HEK293 (cell line): ENCODE data around the gene CXorf66.
"Not testable (repeated sequence)": the region's sequence is repeated elsewhere in the genome, so short reads cannot be mapped to it uniquely, and the experiment has no call there.

Experiments
- CTCF ChIA-PET: fragments of 350-600 bp; formaldehyde crosslinking; extraction: SDS; loops from one replicate; lab custom pipeline; 2021; ENCODE audit warnings: antibody characterized with exemption; lab: Yijun Ruan, JAX
- POLR2A ChIA-PET: fragments of 300-600 bp; formaldehyde crosslinking; extraction: SDS; loops from one replicate; lab custom pipeline; 2020; ENCODE audit warnings: antibody characterized with exemption, inconsistent platforms; lab: Yijun Ruan, JAX
- H3K27ac ChIP-seq: fragments of 200-500 bp; sonication (Bioruptor generic); 2 replicates; pipeline ENCODE4 v1.5.1; 2014; ENCODE audit warnings: low read depth, low read length, control low read depth, inconsistent platforms; ENCODE audit errors: extremely low read depth
- H3K36me3 ChIP-seq, 2 experiments: fragments of 200-500 bp in 1 of 2; sonication (Bioruptor generic) in 1 of 2; 1 replicate in 1 of 2; 2 replicates in 1 of 2; pipeline ENCODE4 v1.5.1; 2014 to 2017; ENCODE audit warnings: inconsistent platforms in 2 of 2, low read length in 2 of 2; ENCODE audit not compliant: control insufficient read depth in 2 of 2, insufficient read depth in 1 of 2
- H3K4me1 ChIP-seq: fragments of 200-500 bp; sonication (Bioruptor generic); 2 replicates; pipeline ENCODE4 v1.5.1; 2014; ENCODE audit warnings: mild to moderate bottlenecking, low read length, inconsistent platforms; ENCODE audit not compliant: control insufficient read depth, insufficient read depth
- H3K4me3 ChIP-seq: 2 replicates; pipeline ENCODE4 v1.5.1; 2011; ENCODE audit warnings: low read depth, mild to moderate bottlenecking, control low read depth, low read length, moderate library complexity
- H3K9me3 ChIP-seq: fragments of 200-500 bp; sonication (Bioruptor generic); 2 replicates; pipeline ENCODE4 v1.5.1; 2014; ENCODE audit warnings: low read depth, low read length, inconsistent platforms; ENCODE audit not compliant: control insufficient read depth, insufficient read depth
- INSM2 ChIP-seq: fragments of 450-650 bp; formaldehyde crosslinking; IDR thresholded peaks from 2 replicates; pipeline ENCODE4 v1.5.1; 2016; ENCODE audit warnings: missing biosample characterization, missing genetic modification characterization
- PRDM1 ChIP-seq: fragments of 450-650 bp; formaldehyde crosslinking; IDR thresholded peaks from 2 replicates; pipeline ENCODE4; 2016; ENCODE audit warnings: missing biosample characterization, missing genetic modification characterization
- PRDM10 ChIP-seq: fragments of 450-650 bp; formaldehyde crosslinking; IDR thresholded peaks from 2 replicates; pipeline ENCODE4 v1.5.1; 2016; ENCODE audit warnings: missing biosample characterization, missing genetic modification characterization
- YY1 ChIP-seq: fragments of 450-650 bp; formaldehyde crosslinking; IDR thresholded peaks from 2 replicates; pipeline ENCODE4 v1.5.1; 2018; ENCODE audit warnings: missing biosample characterization, missing genetic modification characterization
- ZBTB17 ChIP-seq: fragments of 450-650 bp; formaldehyde crosslinking; IDR thresholded peaks from 2 replicates; pipeline ENCODE4 v1.5.1; 2016; ENCODE audit warnings: missing biosample characterization, missing genetic modification characterization
- ZBTB21 ChIP-seq: fragments of 450-650 bp; formaldehyde crosslinking; IDR thresholded peaks from 2 replicates; pipeline ENCODE4 v1.5.1; 2017; ENCODE audit warnings: missing biosample characterization, missing genetic modification characterization
- ZBTB6 ChIP-seq: fragments of 450-650 bp; formaldehyde crosslinking; IDR thresholded peaks from 2 replicates; pipeline ENCODE4 v1.5.1; 2017; ENCODE audit warnings: missing biosample characterization, missing genetic modification characterization
- ZFP37 ChIP-seq: fragments of 450-650 bp; formaldehyde crosslinking; IDR thresholded peaks from 2 replicates; pipeline ENCODE4 v1.5.1; 2016; ENCODE audit warnings: missing biosample characterization, missing genetic modification characterization
- ZFP69B ChIP-seq: fragments of 450-650 bp; formaldehyde crosslinking; IDR thresholded peaks from 2 replicates; pipeline ENCODE4 v1.5.1; 2016; ENCODE audit warnings: missing biosample characterization, missing genetic modification characterization
- ZNF10 ChIP-seq: fragments of 450-650 bp; formaldehyde crosslinking; IDR thresholded peaks from 2 replicates; pipeline ENCODE4 v1.5.1; 2017; ENCODE audit warnings: missing biosample characterization, missing genetic modification characterization
- ZNF26 ChIP-seq: fragments of 450-650 bp; formaldehyde crosslinking; IDR thresholded peaks from 2 replicates; pipeline ENCODE4 v1.5.1; 2016; ENCODE audit warnings: missing biosample characterization, missing genetic modification characterization
- ZNF354C ChIP-seq: fragments of 450-650 bp; formaldehyde crosslinking; IDR thresholded peaks from 2 replicates; pipeline ENCODE4 v1.5.1; 2016; ENCODE audit warnings: missing biosample characterization, missing genetic modification characterization, low read depth, borderline replicate concordance
- ZNF426 ChIP-seq: fragments of 450-650 bp; formaldehyde crosslinking; IDR thresholded peaks from 2 replicates; pipeline ENCODE4 v1.5.1; 2017; ENCODE audit warnings: missing biosample characterization, missing genetic modification characterization, mild to moderate bottlenecking, inconsistent platforms, moderate library complexity
- ZNF529 ChIP-seq: fragments of 450-650 bp; formaldehyde crosslinking; IDR thresholded peaks from 2 replicates; pipeline ENCODE4 v1.5.1; 2017; ENCODE audit warnings: missing genetic modification characterization, missing biosample characterization; ENCODE audit not compliant: insufficient replicate concordance
- ZNF555 ChIP-seq: fragments of 450-650 bp; formaldehyde crosslinking; conservative IDR thresholded peaks from 2 replicates; pipeline ENCODE4 v1.5.1; 2017; ENCODE audit warnings: missing biosample characterization, mild to moderate bottlenecking, missing genetic modification characterization, inconsistent platforms
- ZNF777 ChIP-seq: fragments of 450-650 bp; formaldehyde crosslinking; IDR thresholded peaks from 2 replicates; pipeline ENCODE4 v1.5.1; 2017; ENCODE audit warnings: missing biosample characterization, missing genetic modification characterization, borderline replicate concordance

The CXorf66 gene

GRCh38 chrX:139921142-139921541 lies 44.2 kb downstream of the CXorf66 start:
- H3K4me3 ChIP-seq: not testable (repeated sequence)
- TF ChIP-seq PRDM10: peak; percentile 33
- TF ChIP-seq, all 188 proteins: peak for 1; not testable (repeated sequence) for 187
- POLR2A ChIA-PET, CTCF ChIA-PET, H3K9me3 ChIP-seq, H3K27ac ChIP-seq, H3K36me3 ChIP-seq: not testable (repeated sequence)
- peaks cover 11% of the 10 kb centered on the region for H3K4me1 ChIP-seq

- Histone ChIP-seq H3K9me3 (no peaks in the 10 kb centered on the region), H3K27ac (no peak overlapping the region), H3K36me3 (no peaks in the 10 kb centered on the region), H3K4me3 (no peak overlapping the region), H3K4me1 (peaks cover 6% of the 10 kb centered on the region; the same call in 1 of the 2 replicates)
- ChIA-PET POLR2A (interaction anchor here (0.7 kb wide), 1 partner anchor 95 kb away, joined by 4 read pairs; no protein-coding TSS in a partner anchor), CTCF (interaction anchor here (1.0 kb wide), 1 partner anchor 46 kb away, joined by 8 read pairs; no protein-coding TSS in a partner anchor)
- TF ChIP-seq ZNF555 (tag by site-specific recombination) (0 out of 2 replicates have a peak, but pooled peaks have one; percentile 2), PRDM1 (0 out of 2 replicates have a peak, but pooled peaks have one; percentile 42), ZNF26 (tag by site-specific recombination) (no peak)
Observed at GRCh38 chrX:139920316-139920715, 45.0 kb downstream of the CXorf66 start.

- ChIA-PET CTCF (no interaction called here), POLR2A (no interaction called here)
- no peaks in the 10 kb centered on the region for H3K4me1 ChIP-seq
- H3K9me3 ChIP-seq: no peaks in the 10 kb centered on the region
- H3K27ac ChIP-seq: no peak overlapping the region
- H3K4me3 ChIP-seq: no peak overlapping the region
- TF ChIP-seq ZNF777 (tag by site-specific recombination): no peak
- TF ChIP-seq ZNF426: no peak
- peak; percentile 76; the same call in 1 of the 2 replicates for TF ChIP-seq ZNF10
- no peak for TF ChIP-seq INSM2 (tag by site-specific recombination)
- TF ChIP-seq ZBTB6: no peak
- H3K36me3 ChIP-seq: no peaks in the 10 kb centered on the region; a peak in 1 of 3 replicates
Observed at GRCh38 chrX:139914421-139914820, 50.9 kb downstream of the CXorf66 start.

- Histone ChIP-seq H3K36me3 (no peaks in the 10 kb centered on the region; a peak in 1 of 3 replicates), H3K4me3 (no peak overlapping the region), H3K9me3 (no peaks in the 10 kb centered on the region), H3K27ac (no peak overlapping the region), H3K4me1 (peaks cover 13% of the 10 kb centered on the region)
- POLR2A ChIA-PET: no interaction called here
- CTCF ChIA-PET: no interaction called here
- TF ChIP-seq ZFP37 (tag by site-specific recombination) (no peak), ZNF529 (tag by site-specific recombination) (no peak), ZFP69B (no peak), YY1 (tag by site-specific recombination) (no peak), ZNF354C (tag by site-specific recombination) (no peak), ZBTB17 (tag by site-specific recombination) (no peak), PRDM10 (no peak), ZBTB21 (tag by site-specific recombination) (no peak)
Observed at GRCh38 chrX:139909712-139910111, 55.6 kb downstream of the CXorf66 start.
